Panc1 (cell line): Measurements from ENCODE around the gene NLRP9. TPM values are rescaled to one million over a fixed set of nuclear protein-coding genes. Genes with fewer than 3 reads are reported as not detected.
A peak's percentile ranks its signal among the peaks of the same experiment; 100 is the strongest.

Experiments
- ATAC-seq: fragments of 200-7000 bp; cut with Tn5 transposase; 2 replicates; pipeline ENCODE4 v1.9.1; 2020; ENCODE audit warnings: mild to moderate bottlenecking, moderate library complexity
- BruUV-seq: library from RNA; stranded (reverse); fragments of 400-500 nt; replicated peaks from 2 replicates; lab custom pipeline; 2021; lab: Mats Ljungman, UMichigan
- CTCF ChIA-PET: fragments of 300-600 bp; sonication (Branson Sonifier 250); formaldehyde crosslinking; loops from one replicate; lab custom pipeline; 2022; ENCODE audit warnings: antibody characterized with exemption; lab: Charles Lee
- POLR2A ChIA-PET: fragments of 300-600 bp; sonication (Branson Sonifier 250); formaldehyde crosslinking; loops from one replicate; lab custom pipeline; 2022; ENCODE audit warnings: antibody characterized with exemption; lab: Charles Lee
- DNase-seq: peaks from one replicate; pipeline ENCODE4 v3.0.0-alpha.2; 2010; ENCODE audit warnings: low read depth, low spot score
- H3K27ac ChIP-seq: 2 replicates; pipeline ENCODE4 v1.5.1; 2011; ENCODE audit warnings: mild to moderate bottlenecking, low read length, inconsistent platforms
- H3K27me3 ChIP-seq: fragments of 200-500 bp; sonication (Bioruptor generic); 2 replicates; pipeline ENCODE4 v1.6.0; 2014; ENCODE audit warnings: low read length, inconsistent platforms; ENCODE audit not compliant: control insufficient read depth, insufficient read depth
- H3K36me3 ChIP-seq: fragments of 200-500 bp; sonication (Bioruptor generic); 2 replicates; pipeline ENCODE4 v1.5.1; 2014; ENCODE audit warnings: inconsistent platforms, mild to moderate bottlenecking, low read length, moderate library complexity; ENCODE audit not compliant: control insufficient read depth, insufficient read depth
- H3K4me1 ChIP-seq: 2 replicates; pipeline ENCODE4 v1.5.1; 2011; ENCODE audit warnings: inconsistent platforms, mild to moderate bottlenecking, low read length, moderate library complexity; ENCODE audit not compliant: control insufficient read depth, insufficient read depth
- H3K4me3 ChIP-seq, 2 experiments: 2 replicates each; pipeline ENCODE4 v1.5.1; 2011 to 2012; ENCODE audit warnings: low read depth in 2 of 2, low read length in 2 of 2, mild to moderate bottlenecking in 2 of 2, inconsistent platforms in 1 of 2, moderate library complexity in 1 of 2
- H3K9me3 ChIP-seq: fragments of 200-500 bp; sonication (Bioruptor generic); 2 replicates; pipeline ENCODE4 v1.5.1; 2014; ENCODE audit warnings: low read depth, mild to moderate bottlenecking, inconsistent platforms, low read length, moderate library complexity; ENCODE audit not compliant: control insufficient read depth, insufficient read depth
- POLR2AphosphoS5 ChIP-seq: IDR thresholded peaks from 2 replicates; pipeline ENCODE4 v1.6.1; 2012; ENCODE audit warnings: mild to moderate bottlenecking, low read depth, low read length, moderate library complexity
- SIN3A ChIP-seq: IDR thresholded peaks from 2 replicates; pipeline ENCODE4 v1.6.1; 2012; ENCODE audit warnings: low read depth, mild to moderate bottlenecking, low read length, moderate library complexity, borderline replicate concordance; ENCODE audit not compliant: insufficient read depth
- TCF7L2 ChIP-seq: IDR thresholded peaks from 2 replicates; pipeline ENCODE4 v1.6.1; 2011; ENCODE audit warnings: mild to moderate bottlenecking, low read depth, low read length, inconsistent platforms
- in situ Hi-C: cut with HindIII; loops from 2 replicates; pipeline ENCODE4 v1.10.0; 2016; ENCODE audit warnings: low sequenced_read_pairs, low pct_unique_long_range_greater_than_20kb
- intact Hi-C: fragments of 100-400 bp; cut with micrococcal nuclease; formaldehyde crosslinking; loops from one replicate; pipeline ENCODE4 v1.10.0; 2022; ENCODE audit not compliant: unreplicated experiment
- total RNA-seq: library from RNA; stranded (reverse); gene quantifications from one replicate; pipeline ENCODE4 v1.2.1, GENCODE V29; 2021; ENCODE audit not compliant: unreplicated experiment
- TF ChIP-seq, protein P1 (sequence below): fragments of 450-650 bp; IDR thresholded peaks from 2 replicates; pipeline ENCODE4 v1.5.1; 2017; ENCODE audit warnings: mild to moderate bottlenecking
- TF ChIP-seq, protein P2 (sequence below), 2 experiments: IDR thresholded peaks; 2 replicates each; pipeline ENCODE4 v1.6.1; 2011 to 2012; ENCODE audit warnings: low read depth in 2 of 2, control low read depth in 1 of 2, low read length in 1 of 2, mild to moderate bottlenecking in 1 of 2, moderate library complexity in 1 of 2; ENCODE audit not compliant: insufficient read depth in 1 of 2

NLRP9 gene
- total RNA-seq, 1 experiment from 2014 or later, result not detected

DNA sequence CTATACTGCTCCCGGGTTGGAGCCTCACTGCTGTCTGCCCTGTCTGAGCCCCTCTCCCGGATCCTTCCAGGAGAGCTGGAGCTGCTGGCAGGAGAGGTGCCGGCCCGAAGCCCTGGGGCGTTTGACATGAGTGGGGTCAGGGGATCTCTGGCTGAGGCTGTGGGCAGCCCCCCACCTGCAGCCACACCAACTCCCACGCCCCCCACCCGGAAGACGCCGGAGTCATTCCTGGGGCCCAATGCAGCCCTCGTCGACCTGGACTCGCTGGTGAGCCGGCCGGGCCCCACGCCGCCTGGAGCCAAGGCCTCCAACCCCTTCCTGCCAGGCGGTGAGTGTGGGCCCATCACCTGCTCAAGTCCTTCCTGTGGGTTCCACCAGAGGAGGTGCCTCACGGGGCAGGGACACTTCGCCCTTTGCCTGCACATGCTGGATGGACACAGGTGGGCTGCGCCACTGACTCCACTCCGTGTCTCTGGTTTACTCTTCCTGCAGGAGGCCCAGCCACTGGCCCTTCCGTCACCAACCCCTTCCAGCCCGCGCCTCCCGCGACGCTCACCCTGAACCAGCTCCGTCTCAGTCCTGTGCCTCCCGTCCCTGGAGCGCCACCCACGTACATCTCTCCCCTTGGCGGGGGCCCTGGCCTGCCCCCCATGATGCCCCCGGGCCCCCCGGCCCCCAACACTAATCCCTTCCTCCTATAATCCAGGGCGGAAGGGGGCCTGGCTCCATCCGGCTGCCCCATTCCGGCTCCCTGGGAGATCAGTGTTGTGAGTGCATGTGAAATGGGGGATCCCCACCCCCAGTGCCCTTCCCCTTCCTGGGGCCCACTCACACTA lies 43.3 kb downstream of the NLRP9 start:
- DNase-seq (no peak), ATAC-seq (0 out of 2 replicates have a peak, but pooled peaks have one; percentile 5)
- intact Hi-C loops (no loop called here), in situ Hi-C loops (no loop called here)
- Histone ChIP-seq H3K4me3 (no peak overlapping the region), H3K9me3 (no peaks in the 10 kb centered on the region), H3K36me3 (peaks cover 5% of the 10 kb centered on the region), H3K4me1 (no peaks in the 10 kb centered on the region), H3K27me3 (no peaks in the 10 kb centered on the region), H3K27ac (no peak overlapping the region)
- ChIA-PET POLR2A (no interaction called here), CTCF (no interaction called here)
- BruUV-seq, result no TSS peak
- TF ChIP-seq SIN3A (no peak), POLR2AphosphoS5 (no peak), TCF7L2 (no peak)
- TF ChIP-seq, protein P1, sequence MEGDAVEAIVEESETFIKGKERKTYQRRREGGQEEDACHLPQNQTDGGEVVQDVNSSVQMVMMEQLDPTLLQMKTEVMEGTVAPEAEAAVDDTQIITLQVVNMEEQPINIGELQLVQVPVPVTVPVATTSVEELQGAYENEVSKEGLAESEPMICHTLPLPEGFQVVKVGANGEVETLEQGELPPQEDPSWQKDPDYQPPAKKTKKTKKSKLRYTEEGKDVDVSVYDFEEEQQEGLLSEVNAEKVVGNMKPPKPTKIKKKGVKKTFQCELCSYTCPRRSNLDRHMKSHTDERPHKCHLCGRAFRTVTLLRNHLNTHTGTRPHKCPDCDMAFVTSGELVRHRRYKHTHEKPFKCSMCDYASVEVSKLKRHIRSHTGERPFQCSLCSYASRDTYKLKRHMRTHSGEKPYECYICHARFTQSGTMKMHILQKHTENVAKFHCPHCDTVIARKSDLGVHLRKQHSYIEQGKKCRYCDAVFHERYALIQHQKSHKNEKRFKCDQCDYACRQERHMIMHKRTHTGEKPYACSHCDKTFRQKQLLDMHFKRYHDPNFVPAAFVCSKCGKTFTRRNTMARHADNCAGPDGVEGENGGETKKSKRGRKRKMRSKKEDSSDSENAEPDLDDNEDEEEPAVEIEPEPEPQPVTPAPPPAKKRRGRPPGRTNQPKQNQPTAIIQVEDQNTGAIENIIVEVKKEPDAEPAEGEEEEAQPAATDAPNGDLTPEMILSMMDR, result no peak
- TF ChIP-seq, protein P2, sequence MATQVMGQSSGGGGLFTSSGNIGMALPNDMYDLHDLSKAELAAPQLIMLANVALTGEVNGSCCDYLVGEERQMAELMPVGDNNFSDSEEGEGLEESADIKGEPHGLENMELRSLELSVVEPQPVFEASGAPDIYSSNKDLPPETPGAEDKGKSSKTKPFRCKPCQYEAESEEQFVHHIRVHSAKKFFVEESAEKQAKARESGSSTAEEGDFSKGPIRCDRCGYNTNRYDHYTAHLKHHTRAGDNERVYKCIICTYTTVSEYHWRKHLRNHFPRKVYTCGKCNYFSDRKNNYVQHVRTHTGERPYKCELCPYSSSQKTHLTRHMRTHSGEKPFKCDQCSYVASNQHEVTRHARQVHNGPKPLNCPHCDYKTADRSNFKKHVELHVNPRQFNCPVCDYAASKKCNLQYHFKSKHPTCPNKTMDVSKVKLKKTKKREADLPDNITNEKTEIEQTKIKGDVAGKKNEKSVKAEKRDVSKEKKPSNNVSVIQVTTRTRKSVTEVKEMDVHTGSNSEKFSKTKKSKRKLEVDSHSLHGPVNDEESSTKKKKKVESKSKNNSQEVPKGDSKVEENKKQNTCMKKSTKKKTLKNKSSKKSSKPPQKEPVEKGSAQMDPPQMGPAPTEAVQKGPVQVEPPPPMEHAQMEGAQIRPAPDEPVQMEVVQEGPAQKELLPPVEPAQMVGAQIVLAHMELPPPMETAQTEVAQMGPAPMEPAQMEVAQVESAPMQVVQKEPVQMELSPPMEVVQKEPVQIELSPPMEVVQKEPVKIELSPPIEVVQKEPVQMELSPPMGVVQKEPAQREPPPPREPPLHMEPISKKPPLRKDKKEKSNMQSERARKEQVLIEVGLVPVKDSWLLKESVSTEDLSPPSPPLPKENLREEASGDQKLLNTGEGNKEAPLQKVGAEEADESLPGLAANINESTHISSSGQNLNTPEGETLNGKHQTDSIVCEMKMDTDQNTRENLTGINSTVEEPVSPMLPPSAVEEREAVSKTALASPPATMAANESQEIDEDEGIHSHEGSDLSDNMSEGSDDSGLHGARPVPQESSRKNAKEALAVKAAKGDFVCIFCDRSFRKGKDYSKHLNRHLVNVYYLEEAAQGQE (IDR thresholded peaks at IDR 0.05; ENCODE audit: insufficient read depth in 1 of 2, low read depth in 2 of 2, low read length in 1 of 2), result no peak

DNA sequence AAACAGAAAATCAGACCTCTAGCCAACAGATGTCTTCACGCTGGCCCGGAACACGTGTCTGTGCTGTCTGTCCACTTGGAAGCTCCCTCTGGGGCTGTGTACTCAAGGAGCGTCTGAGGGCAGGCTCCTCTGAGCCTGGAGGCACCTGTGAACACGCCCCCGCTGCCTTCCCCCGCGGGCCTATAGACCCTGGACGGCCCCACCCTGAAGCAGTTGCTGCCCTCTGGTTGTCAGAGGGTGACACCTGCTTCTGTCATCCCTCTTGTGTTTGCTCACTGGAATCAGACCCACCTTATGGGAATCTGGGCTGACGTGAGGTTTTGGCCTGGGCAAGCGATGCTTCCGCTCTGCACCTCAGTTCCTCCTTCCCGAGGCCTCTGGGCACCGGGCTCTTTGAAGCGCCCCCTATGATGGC lies 44.0 kb downstream of the NLRP9 start:
- Histone ChIP-seq H3K4me1 (no peaks in the 10 kb centered on the region), H3K27me3 (no peaks in the 10 kb centered on the region), H3K9me3 (no peaks in the 10 kb centered on the region), H3K4me3 (no peak overlapping the region), H3K36me3 (peaks cover 5% of the 10 kb centered on the region), H3K27ac (no peak overlapping the region)
- BruUV-seq, result no TSS peak
- in situ Hi-C loops, result no loop called here
- TF ChIP-seq, protein P1, result no peak
- no peak for TF ChIP-seq POLR2AphosphoS5
- TF ChIP-seq, protein P2 (IDR thresholded peaks at IDR 0.05; ENCODE audit: insufficient read depth in 1 of 2, low read depth in 2 of 2, low read length in 1 of 2), result no peak
- no peak for TF ChIP-seq TCF7L2
- no peak for TF ChIP-seq SIN3A
- ATAC-seq (0 out of 2 replicates have a peak, but pooled peaks have one; percentile 5), DNase-seq (no peak)
- POLR2A ChIA-PET, result no interaction called here
- CTCF ChIA-PET, result no interaction called here
- intact Hi-C loops, result no loop called here
